GM19455 (cell line): Measurements from ENCODE around the gene ASNSD1.
"Not testable (repeated sequence)": the region's sequence is repeated elsewhere in the genome, so short reads cannot be mapped to it uniquely, and the experiment has no call there.

Experiments used
- ATAC-seq: cut with Tn5 transposase; IDR thresholded peaks from one replicate; pipeline ENCODE4 v1.9.1; 2021; ENCODE audit not compliant: unreplicated experiment

The ASNSD1 gene

DNA sequence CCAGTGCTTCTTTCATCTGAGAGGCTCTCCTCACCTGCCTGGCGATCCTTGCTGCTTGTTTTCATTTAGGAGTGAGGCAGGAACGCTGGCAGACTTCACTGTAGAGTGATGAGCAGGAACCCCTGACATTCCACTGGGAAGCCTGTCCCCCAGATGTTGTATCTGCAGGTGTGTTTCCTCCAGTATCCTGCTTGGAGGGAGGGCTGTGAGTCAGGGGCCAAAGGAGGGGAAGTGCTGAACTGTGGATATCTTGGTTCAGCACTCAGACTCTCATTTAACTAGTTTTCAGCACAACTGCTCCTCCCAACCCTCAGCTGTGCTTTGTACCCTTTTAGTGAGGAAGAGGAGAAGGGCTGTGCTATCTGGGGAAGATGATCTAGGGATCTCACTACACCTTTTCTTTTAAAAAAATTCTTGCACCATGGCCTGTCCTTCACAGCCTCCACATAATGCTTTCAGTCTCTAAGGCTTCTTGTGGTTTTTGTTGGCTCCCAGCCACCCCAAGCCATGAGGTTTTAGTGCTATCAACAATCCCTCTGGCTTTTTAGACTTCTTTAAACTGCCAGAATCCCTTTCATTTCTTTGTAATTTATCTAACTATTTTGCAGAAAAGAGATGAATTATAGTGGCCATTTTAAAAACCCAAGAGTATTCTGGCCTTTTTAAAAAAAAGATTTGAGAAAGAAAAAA, 24.4 kb downstream of the ASNSD1 start:
- no peak for ATAC-seq

DNA sequence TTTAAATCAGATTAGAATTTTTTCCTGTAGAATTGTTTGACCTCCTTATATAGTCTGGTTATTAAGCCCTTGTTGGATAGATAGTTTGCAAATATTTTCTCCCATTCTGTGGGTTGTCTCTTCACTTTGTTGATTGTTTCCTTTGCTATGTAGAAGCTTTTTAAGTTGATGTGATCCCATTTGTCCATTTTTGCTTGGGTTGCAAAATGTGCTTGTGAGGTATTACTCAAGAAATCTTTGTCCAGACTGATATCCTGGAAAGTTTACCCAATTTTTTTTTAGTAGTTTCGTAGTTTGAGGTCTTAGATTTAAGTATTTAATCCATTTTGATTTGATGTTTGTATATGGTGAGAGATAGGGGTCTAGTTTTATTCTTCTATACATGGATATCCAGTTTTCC, 26.5 kb downstream of the ASNSD1 start:
- ATAC-seq = not testable (repeated sequence)

DNA sequence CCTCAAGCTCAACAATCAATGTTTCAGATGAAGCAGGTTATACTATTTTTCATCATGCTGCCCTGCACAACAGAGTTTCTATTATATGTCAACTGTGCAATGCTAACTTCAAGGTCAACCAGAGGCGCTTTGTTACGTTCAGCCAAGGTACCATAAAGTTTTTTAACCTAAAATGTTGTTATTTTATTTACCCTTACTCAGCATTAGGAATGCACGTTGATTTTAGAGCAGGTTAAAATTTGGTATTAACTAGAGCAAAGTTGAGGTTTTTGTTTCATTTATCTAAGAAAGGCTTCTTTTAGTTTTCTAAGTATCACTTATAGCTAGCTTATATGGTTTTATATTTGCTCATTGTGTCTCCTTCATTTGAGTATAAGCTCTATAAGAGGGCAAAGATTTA, 35.0 kb downstream of the ASNSD1 start:
- ATAC-seq = no peak

DNA sequence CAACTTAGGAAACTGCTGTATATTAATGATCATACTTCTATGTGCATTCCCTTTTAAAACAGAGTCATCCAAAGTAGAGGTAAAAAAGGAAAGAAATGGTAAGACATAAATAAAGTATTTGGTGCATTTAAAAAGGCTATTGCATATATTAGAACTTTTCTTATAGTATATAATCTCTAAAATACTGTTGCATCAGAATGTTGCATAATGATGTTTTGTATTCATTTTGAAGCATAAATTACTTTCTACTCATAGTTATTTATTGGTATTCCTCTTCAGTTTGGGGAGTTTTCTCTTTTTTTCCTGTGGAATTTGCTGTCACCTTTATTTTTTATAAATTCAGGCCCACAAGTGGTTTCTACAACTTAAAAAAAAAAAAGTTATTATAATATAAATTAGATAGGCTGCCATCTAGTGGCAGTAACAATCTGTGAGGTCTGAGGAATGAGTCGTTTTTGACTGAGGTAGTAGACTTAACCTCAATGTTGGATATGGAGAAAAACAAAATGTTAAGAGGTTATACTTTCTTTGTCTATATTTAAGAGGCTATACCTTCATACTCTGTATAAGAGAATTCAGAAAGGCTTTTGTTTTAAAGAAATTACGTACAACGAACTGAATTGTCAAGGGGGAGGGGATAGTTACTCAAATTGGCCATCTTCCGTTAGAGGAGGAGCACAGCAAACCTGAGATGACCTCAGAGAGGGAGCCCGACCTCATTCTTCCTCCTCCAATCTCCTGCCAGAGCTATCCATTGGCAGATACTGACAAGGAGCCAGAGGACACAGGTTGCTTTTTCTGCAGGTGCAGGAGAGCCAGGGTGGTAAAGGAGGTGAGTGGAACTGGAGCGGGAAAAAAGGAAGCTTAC, 37.0 kb downstream of the ASNSD1 start:
- ATAC-seq = no peak

- no peak for ATAC-seq
These were observed 39.4 kb downstream of the ASNSD1 start for GRCh38 chr2:189700681-189701080.

DNA sequence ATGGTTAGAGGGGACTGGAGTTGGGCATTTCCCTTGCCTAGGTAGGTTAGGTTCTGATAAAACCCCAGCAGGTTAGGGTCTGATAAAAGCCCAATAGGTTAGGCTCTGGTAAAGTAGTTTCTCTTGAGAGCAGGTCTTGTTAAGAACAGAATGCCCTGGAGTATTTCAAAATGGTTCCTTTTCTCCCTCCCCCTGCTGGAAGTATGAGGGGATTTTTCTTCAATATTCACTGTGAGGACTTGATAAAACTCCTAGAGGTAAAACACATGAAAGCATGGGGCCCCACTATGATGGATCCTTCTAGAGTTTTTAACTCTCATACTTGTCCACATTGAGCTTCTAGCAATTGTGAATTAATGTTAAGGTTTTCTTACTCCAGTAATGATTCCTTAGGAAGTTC, 40.8 kb downstream of the ASNSD1 start:
- no peak for ATAC-seq

GRCh38 chr2:189709501-189710221, 48.4 kb downstream of the ASNSD1 start:
- ATAC-seq = no peak

DNA sequence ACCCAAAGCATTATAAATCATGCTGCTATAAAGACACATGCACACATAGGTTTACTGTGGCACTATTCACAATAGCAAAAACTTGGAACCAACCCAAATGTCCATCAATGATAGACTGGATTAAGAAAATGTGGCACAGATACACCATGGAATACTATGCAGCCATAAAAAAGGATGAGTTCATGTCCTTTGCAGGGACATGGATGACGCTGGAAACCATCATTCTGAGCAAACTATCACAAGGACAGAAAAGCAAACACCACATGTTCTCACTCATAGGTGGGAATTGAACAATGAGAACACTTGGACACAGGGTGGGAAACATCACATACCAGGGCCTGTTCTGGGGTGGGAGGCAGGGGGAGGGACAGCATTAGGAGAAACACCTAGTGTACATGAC, 56.3 kb downstream of the ASNSD1 start:
- ATAC-seq = not testable (repeated sequence)

DNA sequence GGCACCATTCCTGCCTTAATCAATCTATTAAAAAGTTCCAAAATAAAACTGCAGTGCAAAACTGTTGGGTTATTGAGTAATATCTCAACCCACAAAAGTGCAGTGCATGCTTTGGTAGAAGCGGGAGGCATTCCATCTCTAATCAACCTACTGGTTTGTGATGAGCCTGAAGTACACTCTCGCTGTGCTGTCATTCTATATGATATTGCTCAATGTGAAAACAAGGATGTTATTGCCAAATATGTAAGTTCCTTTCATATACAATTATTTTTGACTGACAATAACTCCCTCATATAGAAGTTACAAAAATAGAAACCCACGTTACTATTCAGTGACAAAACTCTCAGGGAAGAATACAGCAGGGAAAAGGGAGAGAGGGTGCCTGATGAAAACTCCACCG, 58.3 kb downstream of the ASNSD1 start:
- ATAC-seq = no peak
